Stimulated activated CD8-positive, alpha-beta memory T cell treated with anti-CD3 and anti-CD28 coated beads, Interleukin-2, amount 100 ng/mL, for 48 hours (primary cell): ENCODE data around the gene RIN3.

Experiments used
- DNase-seq, 2 donors: peaks; one replicate each; pipeline ENCODE4 v3.0.0-alpha.2; 2020; ENCODE audit warnings: low read depth in 2 of 2

RIN3 gene

GRCh38 chr14:92717571-92718042, 204.0 kb downstream of the RIN3 start:
- DNase-seq, result no peak

DNA sequence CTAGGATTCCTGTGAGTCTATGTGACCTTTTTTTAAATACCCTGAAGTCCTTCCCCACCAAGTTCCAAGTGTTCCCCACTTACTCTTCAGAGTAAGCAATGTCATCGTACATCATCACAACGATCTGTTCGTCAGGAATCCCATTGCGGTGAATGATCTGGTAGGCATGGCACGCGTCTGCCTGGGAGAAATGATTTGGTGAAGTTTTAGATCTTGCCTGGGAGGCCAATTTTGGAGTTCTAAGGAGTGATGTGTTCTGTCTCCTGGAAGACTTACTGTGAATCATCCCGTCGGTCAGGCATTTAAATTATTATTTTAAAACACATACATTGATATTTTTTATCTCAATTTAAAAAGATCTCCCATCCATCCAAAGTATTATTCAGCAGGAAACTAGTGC, 205.1 kb downstream of the RIN3 start:
- DNase-seq, result no peak

DNA sequence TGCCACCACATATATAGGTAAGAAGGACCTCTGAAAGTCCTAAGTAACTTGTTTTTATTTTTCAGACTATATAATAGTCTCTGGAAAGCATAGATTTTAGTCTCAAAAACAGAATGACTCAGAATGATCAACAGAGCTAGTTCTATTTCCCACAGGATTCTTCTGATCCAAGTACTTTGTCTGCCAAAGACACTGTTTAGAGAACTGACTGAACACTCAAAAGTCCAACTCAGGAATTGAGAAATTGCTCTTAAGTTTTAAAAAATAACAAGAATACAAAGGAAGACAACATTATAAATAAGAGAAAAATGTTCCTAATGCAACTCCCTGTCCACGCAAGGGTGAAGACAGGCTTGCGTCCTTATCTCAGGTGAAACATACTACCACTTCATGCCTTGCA, 205.8 kb downstream of the RIN3 start:
- DNase-seq, result no peak

DNA sequence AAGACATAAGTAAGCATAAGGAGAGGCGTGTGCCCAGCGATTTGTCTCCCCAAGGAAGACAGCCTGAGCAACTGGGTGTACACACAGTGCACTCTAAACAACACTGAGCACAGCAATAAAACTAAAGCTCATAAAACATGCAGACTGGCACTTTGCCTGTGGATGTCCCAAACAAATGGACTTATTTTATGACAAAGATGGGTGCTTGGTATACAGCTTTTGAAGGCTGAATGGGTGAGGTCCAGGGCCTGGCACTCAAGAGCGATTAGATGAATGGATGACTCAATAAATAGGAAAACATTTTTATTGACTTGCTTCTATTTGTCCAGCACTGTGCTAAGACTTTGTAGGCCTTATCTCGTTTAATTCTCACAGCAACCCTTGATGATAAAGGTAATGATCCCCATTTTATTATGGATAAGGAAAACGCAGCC, 206.3 kb downstream of the RIN3 start:
- DNase-seq, result no peak

DNA sequence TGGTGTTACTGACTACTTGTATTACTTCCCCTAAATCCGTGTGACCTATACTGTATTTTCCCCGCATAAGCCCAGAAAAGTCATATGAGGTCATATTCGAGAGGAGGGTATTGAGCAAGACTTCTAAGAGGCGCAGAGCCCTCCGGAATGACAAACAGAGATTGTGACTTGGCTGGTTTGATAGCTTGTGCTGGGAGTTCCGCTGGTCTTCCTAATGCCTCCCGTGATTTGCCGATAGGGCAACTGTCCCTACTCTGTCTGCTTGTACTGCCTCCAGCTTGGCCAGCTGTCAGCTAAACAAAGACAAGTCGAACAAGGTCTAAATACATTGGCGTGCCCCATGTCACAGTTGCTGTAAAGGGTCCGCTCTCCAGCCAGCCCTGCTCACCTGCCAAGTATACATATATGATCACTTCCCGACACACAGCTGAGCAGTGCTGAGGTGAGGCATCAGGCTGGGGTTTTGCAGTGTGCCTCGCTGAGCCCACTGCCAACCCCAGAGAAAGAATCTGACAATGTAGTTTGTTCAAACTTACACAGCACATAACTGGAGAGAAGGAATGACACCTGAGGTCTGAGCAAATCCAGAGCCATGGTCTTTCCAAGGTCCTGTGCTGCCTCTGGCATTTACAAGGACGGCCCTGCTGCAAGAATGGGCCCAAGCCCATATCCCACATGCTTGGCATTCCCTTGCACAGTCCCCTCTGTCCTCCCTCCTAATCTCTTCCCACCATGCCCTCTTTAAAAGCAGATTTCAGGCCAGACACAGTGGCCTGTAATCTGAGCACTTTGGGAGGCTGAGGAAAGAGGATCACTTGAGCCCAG, 211.1 kb downstream of the RIN3 start:
- DNase-seq, result no peak

GRCh38 chr14:92726135-92726932, 212.8 kb downstream of the RIN3 start:
- no peak for DNase-seq

- DNase-seq, result no peak
Observed at GRCh38 chr14:92726933-92727262, 213.3 kb downstream of the RIN3 start.

- DNase-seq, result peak in 1 of 2 donors; percentile 53
Observed at GRCh38 chr14:92728759-92729364, 215.3 kb downstream of the RIN3 start.

DNA sequence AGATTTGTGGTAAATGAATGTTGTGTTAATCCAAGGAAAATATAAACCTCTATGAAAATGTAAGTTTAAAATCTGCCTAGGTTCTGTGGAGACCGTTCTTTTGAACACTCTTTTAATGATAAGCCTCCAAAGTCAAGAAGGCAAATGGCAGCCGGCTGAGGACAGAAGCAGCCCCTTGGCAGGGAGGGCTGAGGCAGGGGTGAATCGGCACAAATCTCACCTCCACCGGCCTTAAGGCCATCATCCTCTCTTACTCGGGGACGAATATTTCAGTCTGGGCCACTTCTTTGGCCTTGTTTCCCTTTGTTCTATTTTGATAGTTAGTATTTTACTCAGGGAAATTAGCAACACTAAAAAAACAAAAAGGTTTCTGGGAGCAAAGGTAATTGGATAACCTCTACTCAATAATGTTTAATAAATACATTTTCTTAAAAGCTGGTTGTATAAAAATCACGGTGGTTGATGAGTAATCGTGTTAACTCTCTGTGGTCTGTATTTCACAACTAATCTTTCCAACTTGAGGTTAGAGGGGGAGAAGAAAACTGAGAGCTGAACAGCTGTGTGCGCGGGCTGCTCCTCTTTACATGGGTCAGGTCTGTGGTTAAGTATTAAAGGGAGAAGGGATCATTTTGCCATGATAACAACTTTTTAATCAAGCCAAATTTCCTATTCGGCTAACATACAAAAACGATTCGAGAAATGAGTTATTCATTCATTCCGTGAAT, 216.2 kb downstream of the RIN3 start:
- no peak for DNase-seq

DNA sequence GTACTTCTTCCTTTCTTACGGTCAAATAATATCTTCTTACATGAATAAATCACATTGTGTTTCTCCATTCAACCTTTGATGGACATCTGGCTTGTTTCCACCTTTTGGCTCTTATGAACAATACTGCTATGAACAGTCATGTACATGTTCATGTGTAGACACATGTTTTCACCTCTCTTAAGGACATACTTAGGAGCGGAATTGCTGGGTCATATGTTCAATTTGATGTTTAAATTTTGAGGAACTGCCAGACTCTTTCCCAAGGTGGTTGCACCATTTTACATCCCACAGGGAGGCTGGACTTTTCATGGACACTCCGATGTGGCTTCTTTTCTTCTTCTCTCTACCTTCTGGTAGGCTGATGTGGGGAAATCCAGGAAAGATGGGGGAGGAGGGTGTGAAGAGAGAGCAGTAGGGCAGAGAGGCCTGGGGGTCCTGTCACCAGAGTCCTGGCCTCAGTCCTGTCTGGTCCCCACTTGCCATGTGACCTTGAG, 218.1 kb downstream of the RIN3 start:
- DNase-seq, result no peak

GRCh38 chr14:92733007-92733406, 219.4 kb downstream of the RIN3 start:
- no peak for DNase-seq

GRCh38 chr14:92734618-92735017, 221.0 kb downstream of the RIN3 start:
- no peak for DNase-seq

GRCh38 chr14:92735344-92735743, 221.8 kb downstream of the RIN3 start:
- no peak for DNase-seq

DNA sequence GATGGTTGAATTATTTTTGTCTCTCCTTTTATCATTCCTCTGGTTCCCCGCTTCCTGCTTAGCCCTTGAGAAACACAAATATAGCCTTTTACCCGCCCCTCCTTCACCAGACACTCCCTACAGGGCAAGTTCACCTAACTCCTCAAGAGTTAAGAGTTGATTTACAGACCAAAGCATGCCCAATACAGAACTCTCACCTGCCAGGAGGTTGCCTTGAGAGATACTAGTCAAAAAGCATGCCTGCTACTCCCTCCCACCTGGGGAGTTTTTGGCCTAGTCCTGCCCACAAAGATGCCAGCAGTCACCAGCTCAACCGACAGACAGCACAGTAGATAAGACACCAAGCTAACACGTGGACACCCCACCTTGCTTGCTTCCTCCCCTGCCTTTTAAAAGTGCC, 223.6 kb downstream of the RIN3 start:
- no peak for DNase-seq

GRCh38 chr14:92737619-92738188, 224.1 kb downstream of the RIN3 start:
- DNase-seq, result no peak
